GM23338 (cell line): Measurements from ENCODE around the gene RPS21. TPM values are rescaled to one million over a fixed set of nuclear protein-coding genes. Genes with fewer than 3 reads are reported as not detected.

Source experiments
- ATAC-seq: fragments of 200-7000 bp; cut with Tn5 transposase; 3 replicates; pipeline ENCODE4 v1.9.1; 2020
- DNase-seq: peaks from one replicate; pipeline ENCODE4 v3.0.0-alpha.2; 2015; ENCODE audit warnings: low spot score
- H2AFZ ChIP-seq: fragments of 200-600 bp; sonication (generic); 2 replicates; pipeline ENCODE4 v1.8.0; 2016; ENCODE audit warnings: antibody characterized with exemption, mild to moderate bottlenecking, moderate library complexity
- H3F3A ChIP-seq: fragments of 200-600 bp; sonication (generic); replicated peaks from 2 replicates; pipeline ENCODE4 v1.8.0; 2017; ENCODE audit warnings: antibody characterized with exemption, mixed run types, low read depth
- H3K27ac ChIP-seq: fragments of 200-600 bp; sonication (generic); 2 replicates; pipeline ENCODE4 v1.6.1; 2016; ENCODE audit warnings: low read depth
- H3K27me3 ChIP-seq: fragments of 200-600 bp; sonication (generic); 2 replicates; pipeline ENCODE4 v1.8.0; 2016; ENCODE audit warnings: mild to moderate bottlenecking, mixed run types, moderate library complexity; ENCODE audit not compliant: insufficient read depth
- H3K36me3 ChIP-seq: fragments of 200-600 bp; sonication (generic); 2 replicates; pipeline ENCODE4 v1.8.0; 2016; ENCODE audit warnings: mild to moderate bottlenecking; ENCODE audit not compliant: insufficient read depth
- H3K4me1 ChIP-seq: fragments of 200-600 bp; sonication (generic); 2 replicates; pipeline ENCODE4 v1.8.0; 2016; ENCODE audit warnings: mild to moderate bottlenecking, moderate library complexity; ENCODE audit not compliant: insufficient read depth
- H3K4me2 ChIP-seq: fragments of 200-600 bp; sonication (generic); 2 replicates; pipeline ENCODE4 v1.7.1; 2017; ENCODE audit warnings: mixed run types
- H3K4me3 ChIP-seq: fragments of 200-600 bp; sonication (generic); 2 replicates; pipeline ENCODE4 v1.6.1; 2016; ENCODE audit warnings: mixed run types
- H3K79me2 ChIP-seq: fragments of 200-600 bp; sonication (generic); replicated peaks from 2 replicates; pipeline ENCODE4 v1.8.0; 2017; ENCODE audit warnings: mild to moderate bottlenecking; ENCODE audit not compliant: insufficient read depth
- H3K9me2 ChIP-seq: fragments of 200-600 bp; sonication (generic); 2 replicates; pipeline ENCODE4 v1.8.0; 2017; ENCODE audit not compliant: insufficient read depth
- H4K20me1 ChIP-seq: fragments of 200-600 bp; sonication (generic); replicated peaks from 2 replicates; pipeline ENCODE4 v1.8.0; 2017; ENCODE audit warnings: mild to moderate bottlenecking; ENCODE audit not compliant: insufficient read depth
- H3K27ac Mint-ChIP-seq: 2 replicates; pipeline ENCODE4 v1.8.0; 2020; ENCODE audit warnings: inconsistent platforms, mild to moderate bottlenecking, moderate library complexity, mixed read lengths
- H3K27me3 Mint-ChIP-seq: 3 replicates; pipeline ENCODE4 v1.8.0; 2022; ENCODE audit warnings: low read depth, mild to moderate bottlenecking, moderate library complexity, mixed read lengths, inconsistent platforms; ENCODE audit not compliant: insufficient read depth, poor library complexity
- H3K36me3 Mint-ChIP-seq: 3 replicates; pipeline ENCODE4 v1.8.0; 2021; ENCODE audit warnings: low read depth, mild to moderate bottlenecking, inconsistent platforms, moderate library complexity, mixed read lengths
- H3K4me1 Mint-ChIP-seq: 3 replicates; pipeline ENCODE4 v1.8.0; 2020; ENCODE audit warnings: mild to moderate bottlenecking, inconsistent platforms, mixed read lengths
- H3K4me3 Mint-ChIP-seq: 3 replicates; pipeline ENCODE4 v1.8.0; 2021; ENCODE audit warnings: moderate library complexity, mild to moderate bottlenecking, inconsistent platforms, mixed read lengths
- H3K9me3 Mint-ChIP-seq: 3 replicates; pipeline ENCODE4 v1.8.0; 2020; ENCODE audit warnings: moderate library complexity, mild to moderate bottlenecking, inconsistent platforms, mixed read lengths
- CREB1 ChIP-seq: fragments of 250-450 bp; sonication (Bioruptor Pico); IDR thresholded peaks from 2 replicates; pipeline ENCODE4 v1.5.0; 2020; ENCODE audit warnings: low read depth, mild to moderate bottlenecking, moderate library complexity
- EZH2 ChIP-seq: fragments of 200-600 bp; sonication (generic); IDR thresholded peaks from one replicate; pipeline ENCODE4 v1.8.0; 2017; ENCODE audit warnings: antibody characterized with exemption, mild to moderate bottlenecking, low read depth; ENCODE audit not compliant: unreplicated experiment
- JUNB ChIP-seq: IDR thresholded peaks from one replicate; pipeline ENCODE4 v1.6.1; 2016; ENCODE audit warnings: antibody characterized with exemption; ENCODE audit not compliant: unreplicated experiment
- NANOG ChIP-seq: IDR thresholded peaks from 2 replicates; pipeline ENCODE4 v1.6.1; 2016; ENCODE audit warnings: antibody characterized with exemption, borderline replicate concordance
- POLR2AphosphoS5 ChIP-seq: IDR thresholded peaks from 2 replicates; pipeline ENCODE4 v1.6.1; 2016; ENCODE audit warnings: antibody characterized with exemption, low read depth
- polyA plus RNA-seq: library from polyadenylated mRNA; unstranded; fragments of >200 nt; fragmentation: Nextera tagmentation; extraction: Ambion mirVana; gene quantifications from 2 replicates; pipeline ENCODE4 v1.2.1, GENCODE V29; 2016
- total RNA-seq: library from RNA; depleted of rRNA; stranded (reverse); fragments of >200 nt; shearing (Covaris generic); gene quantifications from 2 replicates; pipeline ENCODE4 v1.2.3, GENCODE V29; 2014
- TF ChIP-seq, protein P1 (sequence below), 2 experiments: fragments of 200-600 bp in 1 of 2; sonication (generic) in 1 of 2; conservative IDR thresholded peaks; 2 replicates each; pipeline versions ENCODE4 v1.5.1 to v1.6.1; 2016 to 2017; ENCODE audit warnings: antibody characterized with exemption in 2 of 2, low read depth in 2 of 2, mild to moderate bottlenecking in 2 of 2, moderate library complexity in 1 of 2

The RPS21 gene
- total and polyA plus RNA-seq, 2 experiments from 2014 or later, result 759 to 2,298 TPM

DNA sequence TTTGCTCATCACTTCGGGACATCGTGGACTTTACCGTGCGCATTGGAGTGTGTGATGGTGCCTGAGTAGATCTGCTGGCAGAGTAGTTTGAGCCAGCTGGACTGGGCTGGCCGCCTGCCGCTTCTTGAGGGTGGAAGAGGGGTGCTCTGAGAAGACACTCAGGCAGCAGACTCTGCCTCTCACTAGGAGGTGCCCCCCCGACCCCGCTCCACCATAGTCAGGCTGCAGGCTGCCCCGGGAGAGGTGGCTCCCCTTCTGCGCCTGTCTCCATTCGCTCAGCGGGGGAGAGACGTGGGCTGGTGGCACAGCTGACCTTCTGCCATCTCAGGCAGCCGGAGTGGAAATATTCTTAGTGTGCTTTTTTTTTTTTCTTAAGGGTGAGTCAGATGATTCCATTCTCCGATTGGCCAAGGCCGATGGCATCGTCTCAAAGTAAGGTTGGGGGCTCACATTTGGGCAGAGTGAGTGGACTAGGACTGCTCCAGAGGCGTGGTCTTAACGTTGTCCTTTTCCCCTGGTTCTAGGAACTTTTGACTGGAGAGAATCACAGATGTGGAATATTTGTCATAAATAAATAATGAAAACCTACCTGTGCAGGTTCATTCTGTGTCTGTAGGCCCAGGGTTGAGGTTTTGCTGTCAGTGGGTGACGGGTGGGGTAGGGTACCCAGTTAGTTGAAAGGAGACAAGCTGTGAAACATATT, 1.2 kb downstream of the RPS21 start:
- peak overlapping the region; percentile 97 for H3K4me3 Mint-ChIP-seq
- H3K27ac Mint-ChIP-seq, result peak overlapping the region; percentile 95
- TF ChIP-seq JUNB (no peak), CREB1 (no peak), NANOG (no peak), EZH2 (no peak), POLR2AphosphoS5 (peak; percentile 3; the same call in 1 of the 2 replicates)
- TF ChIP-seq, protein P1, sequence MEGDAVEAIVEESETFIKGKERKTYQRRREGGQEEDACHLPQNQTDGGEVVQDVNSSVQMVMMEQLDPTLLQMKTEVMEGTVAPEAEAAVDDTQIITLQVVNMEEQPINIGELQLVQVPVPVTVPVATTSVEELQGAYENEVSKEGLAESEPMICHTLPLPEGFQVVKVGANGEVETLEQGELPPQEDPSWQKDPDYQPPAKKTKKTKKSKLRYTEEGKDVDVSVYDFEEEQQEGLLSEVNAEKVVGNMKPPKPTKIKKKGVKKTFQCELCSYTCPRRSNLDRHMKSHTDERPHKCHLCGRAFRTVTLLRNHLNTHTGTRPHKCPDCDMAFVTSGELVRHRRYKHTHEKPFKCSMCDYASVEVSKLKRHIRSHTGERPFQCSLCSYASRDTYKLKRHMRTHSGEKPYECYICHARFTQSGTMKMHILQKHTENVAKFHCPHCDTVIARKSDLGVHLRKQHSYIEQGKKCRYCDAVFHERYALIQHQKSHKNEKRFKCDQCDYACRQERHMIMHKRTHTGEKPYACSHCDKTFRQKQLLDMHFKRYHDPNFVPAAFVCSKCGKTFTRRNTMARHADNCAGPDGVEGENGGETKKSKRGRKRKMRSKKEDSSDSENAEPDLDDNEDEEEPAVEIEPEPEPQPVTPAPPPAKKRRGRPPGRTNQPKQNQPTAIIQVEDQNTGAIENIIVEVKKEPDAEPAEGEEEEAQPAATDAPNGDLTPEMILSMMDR (conservative IDR thresholded peaks at IDR 0.05; ENCODE audit: low read depth in 2 of 2), result no peak
- H3K27me3 Mint-ChIP-seq, result peaks cover 33% of the 10 kb centered on the region
- DNase-seq (no peak), ATAC-seq (no peak)
- peaks cover 32% of the 10 kb centered on the region for H3K4me1 Mint-ChIP-seq
- Histone ChIP-seq H3K4me3 (peak overlapping the region; percentile 100), H3K4me2 (peak overlapping the region; percentile 100), H3K36me3 (peaks cover 11% of the 10 kb centered on the region), H3K9me2 (no peaks in the 10 kb centered on the region), H3K4me1 (peaks cover 11% of the 10 kb centered on the region), H3F3A (peaks cover 52% of the 10 kb centered on the region), H4K20me1 (peaks cover 23% of the 10 kb centered on the region), H3K27ac (peak overlapping the region; percentile 84), H3K79me2 (peaks cover 43% of the 10 kb centered on the region), H3K27me3 (no peaks in the 10 kb centered on the region), H2AFZ (no peak overlapping the region)
- no peaks in the 10 kb centered on the region for H3K9me3 Mint-ChIP-seq
- H3K36me3 Mint-ChIP-seq, result peaks cover 43% of the 10 kb centered on the region

DNA sequence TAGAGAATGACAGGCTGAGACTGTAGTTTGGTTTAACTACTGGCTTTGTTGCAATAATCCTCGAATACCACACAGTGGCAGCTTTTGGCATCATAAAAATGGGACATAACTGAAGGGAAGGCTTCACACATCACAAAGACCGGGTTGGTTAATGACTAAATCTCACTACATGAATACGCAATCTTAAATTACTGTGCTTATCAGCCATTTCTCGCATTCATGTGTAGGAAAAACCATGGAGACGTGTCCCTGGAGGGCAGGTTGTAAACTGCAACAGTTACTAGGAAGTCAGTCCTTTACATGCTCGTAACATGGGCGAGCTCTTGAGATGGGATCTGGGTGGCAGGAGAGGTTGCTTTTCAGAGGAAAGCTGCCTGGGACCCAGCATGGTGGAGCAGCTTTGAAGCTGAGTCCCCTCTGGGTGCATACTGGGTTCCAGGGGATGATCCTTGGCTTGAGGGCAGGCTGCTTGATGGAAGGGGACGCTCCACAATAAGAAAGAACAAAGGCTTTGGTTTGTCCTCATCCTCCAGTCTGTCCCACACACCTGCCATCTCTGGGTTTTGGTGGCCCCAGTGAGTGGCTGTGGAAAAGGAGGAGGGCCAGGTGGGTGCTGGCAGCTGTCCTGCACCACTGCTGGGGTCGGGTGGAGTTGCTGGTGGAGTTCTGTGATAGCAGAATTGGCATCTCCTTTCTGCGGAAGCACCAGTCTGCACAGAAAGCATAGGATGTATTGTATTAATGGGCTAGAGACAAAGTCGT, 2.1 kb downstream of the RPS21 start:
- H3K4me2 ChIP-seq, result no peak overlapping the region
- Mint-ChIP-seq H3K27me3 (peaks cover 30% of the 10 kb centered on the region), H3K27ac (no peak overlapping the region)

More for the DNA sequence above, 2.1 kb downstream of the RPS21 start:
- H3K27ac ChIP-seq, result peak overlapping the region; percentile 72
- no peak overlapping the region for H2AFZ ChIP-seq
- H3K4me3 Mint-ChIP-seq, result peak overlapping the region; percentile 97
- peak overlapping the region; percentile 100; the same call in 1 of the 2 replicates for H3K4me3 ChIP-seq
- H3K9me2 ChIP-seq, result no peaks in the 10 kb centered on the region
- H3K27me3 ChIP-seq, result no peaks in the 10 kb centered on the region
- peaks cover 11% of the 10 kb centered on the region for H3K4me1 ChIP-seq
- H3K79me2 ChIP-seq, result peaks cover 39% of the 10 kb centered on the region
- no peak for DNase-seq
- H3K36me3 Mint-ChIP-seq, result peaks cover 43% of the 10 kb centered on the region
- H3K9me3 Mint-ChIP-seq, result no peaks in the 10 kb centered on the region
- TF ChIP-seq NANOG, result no peak
- TF ChIP-seq, protein P1 (conservative IDR thresholded peaks at IDR 0.05; ENCODE audit: low read depth in 2 of 2), result peak in 1 of 2 experiments; percentile 34; a peak in 2 of 4 replicates
- peaks cover 28% of the 10 kb centered on the region for H3K4me1 Mint-ChIP-seq
- peaks cover 11% of the 10 kb centered on the region for H3K36me3 ChIP-seq
- H4K20me1 ChIP-seq, result peaks cover 23% of the 10 kb centered on the region
- H3F3A ChIP-seq, result peaks cover 47% of the 10 kb centered on the region
- no peak for ATAC-seq
